ENCODE measurements around the gene FAM32A. TPM values are rescaled to one million over a fixed set of nuclear protein-coding genes. Genes with fewer than 3 reads are reported as not detected.
A peak's percentile ranks its signal among the peaks of the same experiment; 100 is the strongest.

The FAM32A gene
- total RNA-seq, 4 donors from 2014 or later: 55.3 to 82.6 (median 73.0) TPM

DNA sequence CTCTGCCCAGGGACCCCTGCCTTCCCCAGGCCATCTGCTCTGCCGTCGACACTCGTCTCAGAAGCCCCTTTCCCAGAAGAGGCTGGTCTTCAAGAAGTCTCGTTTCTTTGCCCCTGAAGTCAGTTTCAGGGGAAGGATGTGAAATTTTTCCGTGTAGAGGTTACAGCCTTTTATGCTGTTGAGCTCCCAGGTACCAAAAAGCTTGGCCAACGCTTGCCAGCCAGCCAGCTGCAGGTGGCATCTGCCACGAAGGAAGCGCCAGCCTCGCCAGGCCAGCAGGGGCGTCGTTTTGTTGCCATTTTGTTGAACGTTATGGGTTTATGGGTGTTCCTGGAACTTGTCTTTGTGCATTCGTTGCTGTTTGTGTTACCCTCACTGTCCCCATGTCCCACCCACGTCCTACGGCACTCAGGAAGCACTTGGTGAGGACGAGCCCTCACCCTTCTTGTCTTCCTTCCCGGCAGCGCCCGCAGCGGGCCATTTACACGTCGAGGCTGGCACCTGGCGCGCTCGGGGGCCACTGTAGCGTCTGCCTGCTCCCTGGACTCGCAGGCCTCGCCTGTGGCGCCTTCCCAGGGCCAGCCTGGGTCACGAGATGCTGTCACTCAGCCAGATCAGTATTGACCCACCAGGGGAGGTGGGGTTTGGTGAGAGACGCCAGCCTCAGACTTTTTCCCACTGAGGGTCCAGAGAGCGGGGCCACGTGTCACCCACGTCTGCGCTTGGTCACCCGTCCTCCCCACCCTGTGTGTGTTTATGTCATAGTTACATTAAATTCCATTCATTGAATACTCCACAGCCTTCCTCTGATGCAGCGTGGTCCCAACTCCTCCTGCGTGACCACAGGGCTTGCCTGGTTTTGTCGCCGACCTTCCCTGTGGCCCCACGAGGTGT, 49.6 kb downstream of the FAM32A start:
- peak in 1 of 2 donors; percentile 11 for DNase-seq (ENCODE audit: low spot score in 2 of 2)
- Histone ChIP-seq H3K27ac (no peak overlapping the region), H3K4me3 (no peak overlapping the region), H3K36me3 (peaks cover 0 to 77% (median 0%) of the 10 kb centered on the region in 3 donors), H3K9me3 (peaks cover 0 to 6% (median 0%) of the 10 kb centered on the region in 4 donors), H3K27me3 (no peaks in the 10 kb centered on the region), H3K4me1 (no peaks in the 10 kb centered on the region)
- TF ChIP-seq EP300 (IDR thresholded peaks at IDR 0.05) (no peak), POLR2A (IDR thresholded peaks at IDR 0.05) (no peak)
- WGBS, 2 donors: 89% methylated on average over 37 to 40 of the region's 41 CpGs

DNA sequence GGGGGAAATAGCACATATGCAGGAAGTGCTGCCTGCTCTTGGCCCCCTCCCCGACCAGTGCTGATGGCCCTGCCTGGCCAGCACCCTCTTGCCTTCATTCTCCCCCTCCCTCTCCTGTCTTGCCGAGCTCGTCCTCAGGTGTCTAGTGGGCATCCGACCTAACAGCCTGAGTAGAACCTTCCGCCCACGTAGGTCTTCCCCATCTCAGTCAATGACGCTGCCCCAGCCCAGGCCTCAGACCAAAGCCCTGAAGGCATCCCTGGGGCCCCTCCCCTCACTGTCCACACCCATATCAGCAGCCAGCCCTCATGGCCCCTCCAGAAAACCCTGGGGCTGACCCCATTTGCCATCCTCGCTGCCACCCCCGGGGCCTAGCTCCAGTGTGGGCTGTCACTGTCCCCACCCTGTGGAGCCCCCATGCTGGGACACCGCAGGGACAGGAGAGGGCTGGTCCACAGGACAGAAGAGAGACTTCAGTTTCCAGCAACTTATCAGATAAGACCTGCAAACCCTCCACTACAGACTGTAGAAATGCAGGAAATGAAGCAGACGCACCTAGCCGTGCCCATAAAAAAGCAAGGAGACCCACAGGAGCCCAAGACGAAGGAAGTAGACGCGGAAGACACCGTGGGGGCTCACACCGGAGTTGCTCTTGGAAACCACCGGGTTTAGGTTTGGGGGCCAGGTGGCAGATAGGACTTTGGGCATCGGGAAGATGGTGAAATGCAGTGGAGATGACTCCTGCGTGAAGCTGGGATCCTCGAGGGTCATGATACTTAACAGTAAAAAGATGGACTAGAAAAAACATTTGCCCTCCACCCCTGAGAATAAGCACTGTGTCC, 50.8 kb downstream of the FAM32A start:
- Histone ChIP-seq H3K36me3 (peaks cover 0 to 65% (median 0%) of the 10 kb centered on the region in 3 donors), H3K27me3 (no peaks in the 10 kb centered on the region), H3K4me1 (no peaks in the 10 kb centered on the region), H3K4me3 (no peak overlapping the region), H3K27ac (no peak overlapping the region), H3K9me3 (peaks cover 0 to 6% (median 0%) of the 10 kb centered on the region in 4 donors)
- WGBS, 2 donors: 84 to 91% methylated on average over 20 to 21 of the region's 21 CpGs
- DNase-seq (ENCODE audit: low spot score in 2 of 2): peak in 1 of 2 donors; percentile 11
- TF ChIP-seq EP300 (IDR thresholded peaks at IDR 0.05): no peak
- TF ChIP-seq POLR2A (IDR thresholded peaks at IDR 0.05): no peak
- no peak for TF ChIP-seq CTCF (IDR thresholded peaks at IDR 0.05)

Small RNAs within 50 kb of the gene (small RNA-seq; reads per million reads assigned to genes)
- not detected for gene RF00017

Other genes starting within 250 kb of the FAM32A start
- not detected for gene OR10H4, start 236.4 kb upstream of the FAM32A start, total RNA-seq
- gene TPM4, start 108.9 kb upstream of the FAM32A start, total RNA-seq: 100 to 1,000 TPM; 471 to 530 (median 493) TPM
- 10 to 100 TPM; 27.3 to 42.9 (median 36.3) TPM for gene RAB8A, start 73.5 kb upstream of the FAM32A start, total RNA-seq
- under 1 TPM in 1 of 4 donors, not detected in 3; 0.22 TPM for gene HSH2D, start 41.7 kb upstream of the FAM32A start, total RNA-seq
- gene CIB3, start 11.9 kb upstream of the FAM32A start, total RNA-seq: not detected
- 100 to 1,000 TPM in 3 of 4 donors, 10 to 100 TPM in 1; 92.8 to 144 (median 109) TPM for gene AP1M1, start 12.5 kb downstream of the FAM32A start, total RNA-seq
- 100 to 1,000 TPM; 115 to 236 (median 167) TPM for gene KLF2, start 139.4 kb downstream of the FAM32A start, total RNA-seq

Measured in tibial nerve (tissue), 4 donors.